ENCODE results near the gene TAF3.

TAF3 gene

DNA sequence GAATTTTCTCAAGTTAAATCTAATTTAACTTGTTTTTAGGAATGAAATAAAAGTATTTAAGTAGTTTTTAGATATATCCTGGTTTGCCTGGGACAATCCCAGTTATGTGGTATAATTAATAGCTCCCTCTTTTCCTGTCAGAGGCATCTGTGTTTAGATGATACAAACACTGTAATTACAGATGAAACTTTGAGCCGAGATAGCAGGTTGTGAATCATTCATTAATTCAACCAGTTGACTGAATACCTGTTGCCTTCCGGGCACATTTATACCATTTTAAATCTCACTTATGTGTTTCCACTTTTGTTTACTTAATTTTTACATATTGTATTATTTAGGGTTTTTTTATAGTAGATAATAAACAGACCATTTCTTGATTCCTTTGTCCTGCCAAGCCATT lies 154.1 kb downstream of the TAF3 start:
- Histone ChIP-seq H3K4ac (ENCODE audit: low read depth, low read length) (no peak overlapping the region), H3K14ac (ENCODE audit: low read length) (no peak overlapping the region), H3K27ac (ENCODE audit: low read depth, low read length) (no peak overlapping the region), H3K18ac (ENCODE audit: low read length) (no peak overlapping the region), H3K9me3 (ENCODE audit: insufficient read depth, low read depth, low read length) (no peaks in the 10 kb centered on the region), H4K12ac (ENCODE audit: low read depth, low read length) (no peak overlapping the region), H3K27me3 (ENCODE audit: insufficient read depth, low read length) (no peaks in the 10 kb centered on the region), H3K36me3 (ENCODE audit: control insufficient read depth in 1 of 2, insufficient read depth in 2 of 2, low read length in 2 of 2) (no peaks in the 10 kb centered on the region), H3K4me2 (ENCODE audit: low read length) (no peak overlapping the region), H2BK120ac (ENCODE audit: insufficient read depth, low read length, poor library complexity) (no peak overlapping the region), H2BK5ac (ENCODE audit: low read depth, low read length, poor library complexity) (no peak overlapping the region), H3K79me2 (ENCODE audit: control insufficient read depth, insufficient read depth, low read length, poor library complexity) (peaks cover 2% of the 10 kb centered on the region), H3K4me3 (ENCODE audit: low read depth, low read length) (no peak overlapping the region), H3K9ac (ENCODE audit: low read length) (no peak overlapping the region), H3K23ac (ENCODE audit: low read length) (no peak overlapping the region), H4K91ac (ENCODE audit: low read depth, low read length) (no peak overlapping the region), H2BK12ac (ENCODE audit: low read length) (no peak overlapping the region), H4K8ac (ENCODE audit: low read depth, low read length) (no peak overlapping the region), H3K4me1 (ENCODE audit: control insufficient read depth in 1 of 2, insufficient read depth in 2 of 2, low read length in 2 of 2) (peaks cover 6% of the 10 kb centered on the region in 2 experiments), H2AK5ac (ENCODE audit: low read length) (no peak overlapping the region), H3K79me1 (ENCODE audit: low read length) (no peaks in the 10 kb centered on the region), H2AFZ (ENCODE audit: insufficient read depth, low read length, poor library complexity) (no peak overlapping the region)
- no CpG with 5 or more reads among the region's 2 CpGs for WGBS (ENCODE audit: extremely low coverage, insufficient coverage, insufficient read length)
- no peak for DNase-seq

DNA sequence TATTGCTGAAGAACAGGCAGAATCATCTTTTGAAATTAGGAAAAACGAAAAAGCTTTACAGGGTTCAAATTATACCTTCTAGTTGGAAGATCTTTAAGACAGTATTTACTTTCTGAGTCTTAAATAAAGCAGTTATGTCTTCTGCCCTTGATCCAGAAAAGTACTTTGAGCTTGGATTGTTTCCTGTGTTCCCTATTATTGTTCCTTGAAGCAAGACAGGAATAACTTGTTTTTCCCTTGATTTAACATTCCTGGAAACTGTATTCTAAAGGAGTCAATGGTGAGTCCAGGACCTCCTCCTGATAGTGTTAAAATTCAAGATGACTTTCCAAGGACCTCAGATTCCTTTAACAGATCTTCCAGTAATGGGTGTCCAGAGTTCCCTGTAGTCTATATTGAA lies 161.9 kb downstream of the TAF3 start:
- H4K91ac ChIP-seq (ENCODE audit: low read depth, low read length) = no peak overlapping the region
- H2AK5ac ChIP-seq (ENCODE audit: low read length) = no peak overlapping the region
- H3K18ac ChIP-seq (ENCODE audit: low read length) = no peak overlapping the region
- no peaks in the 10 kb centered on the region for H3K36me3 ChIP-seq (ENCODE audit: control insufficient read depth in 1 of 2, insufficient read depth in 2 of 2, low read length in 2 of 2)
- DNase-seq = peak in 1 of 2 donors; percentile 1
- H3K4me2 ChIP-seq (ENCODE audit: low read length) = no peak overlapping the region
- no peaks in the 10 kb centered on the region for H3K79me1 ChIP-seq (ENCODE audit: low read length)
- H3K9me3 ChIP-seq (ENCODE audit: insufficient read depth, low read depth, low read length) = no peaks in the 10 kb centered on the region
- H2BK12ac ChIP-seq (ENCODE audit: low read length) = no peak overlapping the region
- no peak overlapping the region for H4K12ac ChIP-seq (ENCODE audit: low read depth, low read length)
- no peak overlapping the region for H3K9ac ChIP-seq (ENCODE audit: low read length)
- H3K79me2 ChIP-seq (ENCODE audit: control insufficient read depth, insufficient read depth, low read length, poor library complexity) = no peaks in the 10 kb centered on the region
- H3K4me1 ChIP-seq (ENCODE audit: control insufficient read depth in 1 of 2, insufficient read depth in 2 of 2, low read length in 2 of 2) = peaks cover 2 to 4% of the 10 kb centered on the region in 2 experiments
- H2BK5ac ChIP-seq (ENCODE audit: low read depth, low read length, poor library complexity) = no peak overlapping the region
- no peak overlapping the region for H3K4ac ChIP-seq (ENCODE audit: low read depth, low read length)
- no peak overlapping the region for H3K27ac ChIP-seq (ENCODE audit: low read depth, low read length)
- H3K23ac ChIP-seq (ENCODE audit: low read length) = no peak overlapping the region
- no peak overlapping the region for H4K8ac ChIP-seq (ENCODE audit: low read depth, low read length)
- WGBS (ENCODE audit: extremely low coverage, insufficient coverage, insufficient read length) = no CpG with 5 or more reads among the region's 1 CpG
- no peak overlapping the region for H3K4me3 ChIP-seq (ENCODE audit: low read depth, low read length)
- no peak overlapping the region for H3K14ac ChIP-seq (ENCODE audit: low read length)
- no peaks in the 10 kb centered on the region for H3K27me3 ChIP-seq (ENCODE audit: insufficient read depth, low read length)
- no peak overlapping the region for H2BK120ac ChIP-seq (ENCODE audit: insufficient read depth, low read length, poor library complexity)
- no peak overlapping the region for H2AFZ ChIP-seq (ENCODE audit: insufficient read depth, low read length, poor library complexity)

DNA sequence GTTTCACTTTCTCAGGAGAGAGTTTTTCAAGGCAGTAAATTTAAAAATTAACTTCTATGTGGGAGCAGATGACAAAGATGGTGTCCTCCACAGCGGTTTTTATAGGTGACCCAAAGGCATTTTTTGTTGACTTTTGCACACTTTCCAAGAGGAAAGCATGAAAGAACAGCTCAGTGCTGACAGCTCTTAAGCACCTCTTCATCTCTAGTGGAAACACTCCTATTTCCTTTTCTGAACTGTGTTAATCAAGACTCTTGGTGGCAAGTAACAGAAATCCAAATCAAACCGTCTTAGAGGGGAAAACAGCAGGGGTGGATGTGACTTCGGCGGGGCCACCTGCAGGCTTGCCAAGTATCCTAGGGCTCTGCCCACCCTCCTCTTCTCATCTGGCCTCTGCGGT lies 164.4 kb downstream of the TAF3 start:
- Histone ChIP-seq H3K4me2 (ENCODE audit: low read length) (no peak overlapping the region), H3K9me3 (ENCODE audit: insufficient read depth, low read depth, low read length) (no peaks in the 10 kb centered on the region), H3K18ac (ENCODE audit: low read length) (no peak overlapping the region), H3K27ac (ENCODE audit: low read depth, low read length) (no peak overlapping the region), H3K79me2 (ENCODE audit: control insufficient read depth, insufficient read depth, low read length, poor library complexity) (no peaks in the 10 kb centered on the region), H3K27me3 (ENCODE audit: insufficient read depth, low read length) (no peaks in the 10 kb centered on the region), H4K8ac (ENCODE audit: low read depth, low read length) (no peak overlapping the region), H2BK120ac (ENCODE audit: insufficient read depth, low read length, poor library complexity) (no peak overlapping the region), H3K79me1 (ENCODE audit: low read length) (no peaks in the 10 kb centered on the region), H2AK5ac (ENCODE audit: low read length) (no peak overlapping the region), H4K12ac (ENCODE audit: low read depth, low read length) (no peak overlapping the region), H3K4me1 (ENCODE audit: control insufficient read depth in 1 of 2, insufficient read depth in 2 of 2, low read length in 2 of 2) (peaks cover 2 to 4% of the 10 kb centered on the region in 2 experiments), H3K9ac (ENCODE audit: low read length) (no peak overlapping the region), H3K14ac (ENCODE audit: low read length) (no peak overlapping the region), H3K4ac (ENCODE audit: low read depth, low read length) (no peak overlapping the region), H2AFZ (ENCODE audit: insufficient read depth, low read length, poor library complexity) (no peak overlapping the region), H4K91ac (ENCODE audit: low read depth, low read length) (no peak overlapping the region), H2BK12ac (ENCODE audit: low read length) (no peak overlapping the region), H3K4me3 (ENCODE audit: low read depth, low read length) (no peak overlapping the region), H3K23ac (ENCODE audit: low read length) (no peak overlapping the region), H2BK5ac (ENCODE audit: low read depth, low read length, poor library complexity) (no peak overlapping the region), H3K36me3 (ENCODE audit: control insufficient read depth in 1 of 2, insufficient read depth in 2 of 2, low read length in 2 of 2) (no peaks in the 10 kb centered on the region)
- WGBS (ENCODE audit: extremely low coverage, insufficient coverage, insufficient read length) = no CpG with 5 or more reads among the region's 5 CpGs
- DNase-seq = no peak

DNA sequence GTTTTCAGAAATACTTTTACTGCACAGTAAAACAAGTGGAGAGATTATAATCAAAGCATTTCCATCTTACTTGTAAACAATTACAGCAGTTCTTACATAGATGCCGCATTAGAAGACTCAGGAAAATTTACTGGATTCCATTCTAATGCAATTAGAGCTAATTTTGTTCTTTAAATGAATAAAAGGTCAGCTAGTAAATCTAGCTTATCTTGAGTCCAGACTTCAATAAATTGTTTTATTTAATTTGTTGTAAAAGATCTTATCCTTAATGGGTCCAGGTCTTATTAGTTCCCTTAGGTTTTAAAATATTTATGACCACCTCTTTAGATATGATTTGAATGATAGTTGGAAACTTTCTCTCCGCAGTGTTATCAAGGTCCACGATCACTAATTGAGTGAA lies 166.0 kb downstream of the TAF3 start:
- H3K23ac ChIP-seq (ENCODE audit: low read length) = no peak overlapping the region
- no peaks in the 10 kb centered on the region for H3K79me2 ChIP-seq (ENCODE audit: control insufficient read depth, insufficient read depth, low read length, poor library complexity)
- no peak for DNase-seq
- no peak overlapping the region for H2BK5ac ChIP-seq (ENCODE audit: low read depth, low read length, poor library complexity)
- H4K12ac ChIP-seq (ENCODE audit: low read depth, low read length) = no peak overlapping the region
- H3K79me1 ChIP-seq (ENCODE audit: low read length) = no peaks in the 10 kb centered on the region
- WGBS (ENCODE audit: extremely low coverage, insufficient coverage, insufficient read length) = no CpG with 5 or more reads among the region's 3 CpGs
- no peak overlapping the region for H3K14ac ChIP-seq (ENCODE audit: low read length)
- H3K9me3 ChIP-seq (ENCODE audit: insufficient read depth, low read depth, low read length) = peaks cover 3% of the 10 kb centered on the region
- H3K4ac ChIP-seq (ENCODE audit: low read depth, low read length) = no peak overlapping the region
- no peak overlapping the region for H3K27ac ChIP-seq (ENCODE audit: low read depth, low read length)
- H3K27me3 ChIP-seq (ENCODE audit: insufficient read depth, low read length) = no peaks in the 10 kb centered on the region
- H3K18ac ChIP-seq (ENCODE audit: low read length) = no peak overlapping the region
- H3K4me1 ChIP-seq (ENCODE audit: control insufficient read depth in 1 of 2, insufficient read depth in 2 of 2, low read length in 2 of 2) = peaks cover 2 to 4% of the 10 kb centered on the region in 2 experiments
- H2BK120ac ChIP-seq (ENCODE audit: insufficient read depth, low read length, poor library complexity) = no peak overlapping the region
- no peak overlapping the region for H4K8ac ChIP-seq (ENCODE audit: low read depth, low read length)
- H4K91ac ChIP-seq (ENCODE audit: low read depth, low read length) = no peak overlapping the region
- H2AFZ ChIP-seq (ENCODE audit: insufficient read depth, low read length, poor library complexity) = no peak overlapping the region
- no peak overlapping the region for H2AK5ac ChIP-seq (ENCODE audit: low read length)
- H3K36me3 ChIP-seq (ENCODE audit: control insufficient read depth in 1 of 2, insufficient read depth in 2 of 2, low read length in 2 of 2) = no peaks in the 10 kb centered on the region
- H3K9ac ChIP-seq (ENCODE audit: low read length) = no peak overlapping the region
- no peak overlapping the region for H3K4me3 ChIP-seq (ENCODE audit: low read depth, low read length)
- no peak overlapping the region for H2BK12ac ChIP-seq (ENCODE audit: low read length)
- H3K4me2 ChIP-seq (ENCODE audit: low read length) = no peak overlapping the region
